ENCODE measurements around the gene C10orf95. TPM values are rescaled to one million over a fixed set of nuclear protein-coding genes. Genes with fewer than 3 reads are reported as not detected.

C10orf95 gene
- total and polyA plus RNA-seq, 2 experiments from 2014 or later: 0.69 to 1.1 TPM

DNA sequence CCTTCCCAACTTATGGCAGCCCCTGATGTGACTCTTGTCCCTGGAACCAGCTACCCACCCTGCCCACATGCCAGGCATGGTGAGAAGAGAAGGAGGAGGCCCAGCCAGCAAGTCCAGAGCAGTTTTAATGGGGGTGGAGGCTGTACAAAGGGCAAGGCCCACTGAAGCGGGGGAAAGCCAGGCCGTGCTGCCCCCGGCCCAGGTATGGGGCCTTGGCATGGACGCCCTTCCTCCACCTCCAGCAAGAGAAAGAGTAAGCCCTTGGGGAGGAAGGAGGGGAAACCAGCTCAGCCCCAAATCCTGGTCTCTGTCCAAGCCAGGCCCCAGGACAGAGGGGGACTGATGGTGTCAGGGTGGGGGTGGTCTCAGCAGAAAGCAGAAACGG lies 48.8 kb downstream of the C10orf95 start:
- H3K79me2 ChIP-seq (replicated peaks; ENCODE audit: insufficient read depth): no peaks in the 10 kb centered on the region
- no peak overlapping the region for H3K4me3 ChIP-seq
- H3K4me3 Mint-ChIP-seq: no peak overlapping the region
- H3K9me2 ChIP-seq (ENCODE audit: insufficient read depth): no peaks in the 10 kb centered on the region
- H3F3A ChIP-seq (replicated peaks; ENCODE audit: low read depth): 0 out of 2 replicates have a peak, but pooled peaks cover 9% of the 10 kb centered on the region
- H3K36me3 Mint-ChIP-seq (ENCODE audit: low read depth): no peaks in the 10 kb centered on the region; the same call in 2 of the 3 replicates
- no peaks in the 10 kb centered on the region for H3K9me3 Mint-ChIP-seq
- H4K20me1 ChIP-seq (replicated peaks; ENCODE audit: insufficient read depth): no peaks in the 10 kb centered on the region
- 0 out of 2 replicates have a peak, but pooled peaks cover 3% of the 10 kb centered on the region for H3K4me1 ChIP-seq (ENCODE audit: insufficient read depth)
- no peak for TF ChIP-seq ZNF114 (CRISPR knock-in tag; IDR thresholded peaks at IDR 0.05)
- TF ChIP-seq ZNF331 (CRISPR knock-in tag; IDR thresholded peaks at IDR 0.05; ENCODE audit: low read depth): no peak
- TF ChIP-seq NANOG (IDR thresholded peaks at IDR 0.05; ENCODE audit: borderline replicate concordance): no peak
- no peak for TF ChIP-seq STAT1 (IDR thresholded peaks at IDR 0.05; ENCODE audit: unreplicated experiment)
- TF ChIP-seq, protein P1, sequence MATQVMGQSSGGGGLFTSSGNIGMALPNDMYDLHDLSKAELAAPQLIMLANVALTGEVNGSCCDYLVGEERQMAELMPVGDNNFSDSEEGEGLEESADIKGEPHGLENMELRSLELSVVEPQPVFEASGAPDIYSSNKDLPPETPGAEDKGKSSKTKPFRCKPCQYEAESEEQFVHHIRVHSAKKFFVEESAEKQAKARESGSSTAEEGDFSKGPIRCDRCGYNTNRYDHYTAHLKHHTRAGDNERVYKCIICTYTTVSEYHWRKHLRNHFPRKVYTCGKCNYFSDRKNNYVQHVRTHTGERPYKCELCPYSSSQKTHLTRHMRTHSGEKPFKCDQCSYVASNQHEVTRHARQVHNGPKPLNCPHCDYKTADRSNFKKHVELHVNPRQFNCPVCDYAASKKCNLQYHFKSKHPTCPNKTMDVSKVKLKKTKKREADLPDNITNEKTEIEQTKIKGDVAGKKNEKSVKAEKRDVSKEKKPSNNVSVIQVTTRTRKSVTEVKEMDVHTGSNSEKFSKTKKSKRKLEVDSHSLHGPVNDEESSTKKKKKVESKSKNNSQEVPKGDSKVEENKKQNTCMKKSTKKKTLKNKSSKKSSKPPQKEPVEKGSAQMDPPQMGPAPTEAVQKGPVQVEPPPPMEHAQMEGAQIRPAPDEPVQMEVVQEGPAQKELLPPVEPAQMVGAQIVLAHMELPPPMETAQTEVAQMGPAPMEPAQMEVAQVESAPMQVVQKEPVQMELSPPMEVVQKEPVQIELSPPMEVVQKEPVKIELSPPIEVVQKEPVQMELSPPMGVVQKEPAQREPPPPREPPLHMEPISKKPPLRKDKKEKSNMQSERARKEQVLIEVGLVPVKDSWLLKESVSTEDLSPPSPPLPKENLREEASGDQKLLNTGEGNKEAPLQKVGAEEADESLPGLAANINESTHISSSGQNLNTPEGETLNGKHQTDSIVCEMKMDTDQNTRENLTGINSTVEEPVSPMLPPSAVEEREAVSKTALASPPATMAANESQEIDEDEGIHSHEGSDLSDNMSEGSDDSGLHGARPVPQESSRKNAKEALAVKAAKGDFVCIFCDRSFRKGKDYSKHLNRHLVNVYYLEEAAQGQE (IDR thresholded peaks at IDR 0.05; ENCODE audit: unreplicated experiment): no peak
- no peak for TF ChIP-seq POLR2AphosphoS5 (IDR thresholded peaks at IDR 0.05; ENCODE audit: low read depth)
- no peak for TF ChIP-seq EZH2 (IDR thresholded peaks at IDR 0.05; ENCODE audit: low read depth, unreplicated experiment)
- TF ChIP-seq CREB1 (CRISPR knock-in tag; IDR thresholded peaks at IDR 0.05; ENCODE audit: low read depth): no peak
- TF ChIP-seq, protein P2, sequence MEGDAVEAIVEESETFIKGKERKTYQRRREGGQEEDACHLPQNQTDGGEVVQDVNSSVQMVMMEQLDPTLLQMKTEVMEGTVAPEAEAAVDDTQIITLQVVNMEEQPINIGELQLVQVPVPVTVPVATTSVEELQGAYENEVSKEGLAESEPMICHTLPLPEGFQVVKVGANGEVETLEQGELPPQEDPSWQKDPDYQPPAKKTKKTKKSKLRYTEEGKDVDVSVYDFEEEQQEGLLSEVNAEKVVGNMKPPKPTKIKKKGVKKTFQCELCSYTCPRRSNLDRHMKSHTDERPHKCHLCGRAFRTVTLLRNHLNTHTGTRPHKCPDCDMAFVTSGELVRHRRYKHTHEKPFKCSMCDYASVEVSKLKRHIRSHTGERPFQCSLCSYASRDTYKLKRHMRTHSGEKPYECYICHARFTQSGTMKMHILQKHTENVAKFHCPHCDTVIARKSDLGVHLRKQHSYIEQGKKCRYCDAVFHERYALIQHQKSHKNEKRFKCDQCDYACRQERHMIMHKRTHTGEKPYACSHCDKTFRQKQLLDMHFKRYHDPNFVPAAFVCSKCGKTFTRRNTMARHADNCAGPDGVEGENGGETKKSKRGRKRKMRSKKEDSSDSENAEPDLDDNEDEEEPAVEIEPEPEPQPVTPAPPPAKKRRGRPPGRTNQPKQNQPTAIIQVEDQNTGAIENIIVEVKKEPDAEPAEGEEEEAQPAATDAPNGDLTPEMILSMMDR (conservative IDR thresholded peaks at IDR 0.05; ENCODE audit: low read depth in 2 of 2): no peak
- TF ChIP-seq, protein P3, sequence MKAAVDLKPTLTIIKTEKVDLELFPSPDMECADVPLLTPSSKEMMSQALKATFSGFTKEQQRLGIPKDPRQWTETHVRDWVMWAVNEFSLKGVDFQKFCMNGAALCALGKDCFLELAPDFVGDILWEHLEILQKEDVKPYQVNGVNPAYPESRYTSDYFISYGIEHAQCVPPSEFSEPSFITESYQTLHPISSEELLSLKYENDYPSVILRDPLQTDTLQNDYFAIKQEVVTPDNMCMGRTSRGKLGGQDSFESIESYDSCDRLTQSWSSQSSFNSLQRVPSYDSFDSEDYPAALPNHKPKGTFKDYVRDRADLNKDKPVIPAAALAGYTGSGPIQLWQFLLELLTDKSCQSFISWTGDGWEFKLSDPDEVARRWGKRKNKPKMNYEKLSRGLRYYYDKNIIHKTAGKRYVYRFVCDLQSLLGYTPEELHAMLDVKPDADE (IDR thresholded peaks at IDR 0.05): no peak
- no peaks in the 10 kb centered on the region for H3K36me3 ChIP-seq (ENCODE audit: insufficient read depth)
- no peak overlapping the region for H3K27ac Mint-ChIP-seq
- DNase-seq (ENCODE audit: low spot score): no peak
- H3K4me1 Mint-ChIP-seq: peaks cover 7% of the 10 kb centered on the region; the same call in 2 of the 3 replicates
- no peak overlapping the region for H3K4me2 ChIP-seq
- H3K27me3 Mint-ChIP-seq (ENCODE audit: insufficient read depth, low read depth, poor library complexity): peaks cover 27% of the 10 kb centered on the region
- no peak for ATAC-seq
- H3K27me3 ChIP-seq (ENCODE audit: insufficient read depth): peaks cover 6% of the 10 kb centered on the region
- no peak overlapping the region for H3K27ac ChIP-seq (ENCODE audit: low read depth)
- H2AFZ ChIP-seq: no peak overlapping the region
